HG03196 (cell line): ENCODE measurements around the gene TUBB4A.

Source experiments
- ATAC-seq: cut with Tn5 transposase; IDR thresholded peaks from one replicate; pipeline ENCODE4 v1.9.1; 2021; ENCODE audit not compliant: unreplicated experiment

Gene TUBB4A

GRCh38 chr19:6472713-6473112 lies 29.4 kb downstream of the TUBB4A start:
- no peak for ATAC-seq

- ATAC-seq, result no peak
Observed at GRCh38 chr19:6471076-6471475, 31.0 kb downstream of the TUBB4A start.

- ATAC-seq, result no peak
Observed at GRCh38 chr19:6470173-6470572, 31.9 kb downstream of the TUBB4A start.

- ATAC-seq, result no peak
Observed at GRCh38 chr19:6467384-6467783, 34.7 kb downstream of the TUBB4A start.

- no peak for ATAC-seq
Observed at GRCh38 chr19:6466526-6467248, 35.4 kb downstream of the TUBB4A start.

- ATAC-seq, result no peak
Observed at GRCh38 chr19:6465663-6466062, 36.4 kb downstream of the TUBB4A start.

- ATAC-seq, result no peak
Observed at GRCh38 chr19:6465006-6465405, 37.1 kb downstream of the TUBB4A start.

- no peak for ATAC-seq
Observed at GRCh38 chr19:6464070-6464873, 37.8 kb downstream of the TUBB4A start, which contains the start of gene CRB3. Gene CRB3, plus strand, starts transcription at chr19:6464271. Its CDS starts 431 bp downstream, at chr19:6464702.

- peak; percentile 68 for ATAC-seq
Observed at GRCh38 chr19:6460099-6460884, 41.8 kb downstream of the TUBB4A start.

- peak; percentile 25 for ATAC-seq
Observed at GRCh38 chr19:6459262-6460098, 42.6 kb downstream of the TUBB4A start, which contains the start of gene SLC25A23. Gene SLC25A23, minus strand, starts transcription at chr19:6459792. Its CDS starts 164 bp downstream, at chr19:6459628.

- no peak for ATAC-seq
Observed at GRCh38 chr19:6458695-6459261, 43.3 kb downstream of the TUBB4A start.

GRCh38 chr19:6457958-6458694 lies 44.0 kb downstream of the TUBB4A start:
- ATAC-seq, result no peak

- no peak for ATAC-seq
Observed at GRCh38 chr19:6455924-6456323, 46.2 kb downstream of the TUBB4A start.

GRCh38 chr19:6453951-6454565 lies 48.1 kb downstream of the TUBB4A start:
- ATAC-seq, result no peak

GRCh38 chr19:6452899-6453298 lies 49.2 kb downstream of the TUBB4A start:
- no peak for ATAC-seq

GRCh38 chr19:6452223-6452614 lies 49.9 kb downstream of the TUBB4A start:
- no peak for ATAC-seq

GRCh38 chr19:6451583-6452222 lies 50.4 kb downstream of the TUBB4A start:
- no peak for ATAC-seq

GRCh38 chr19:6450166-6450565 lies 51.9 kb downstream of the TUBB4A start:
- no peak for ATAC-seq
